Keratinocyte (primary cell): ENCODE measurements around the gene TNFRSF4. TPM values are rescaled to one million over a fixed set of nuclear protein-coding genes. Genes with fewer than 3 reads are reported as not detected.
A peak's percentile ranks its signal among the peaks of the same experiment; 100 is the strongest.

Source experiments
- DNase-seq: peaks from one replicate; pipeline ENCODE4 v3.0.0-alpha.2; 2011; ENCODE audit warnings: low read depth, missing footprints, low spot score
- FAIRE-seq: peaks from 2 replicates; lab custom pipeline; 2011; peaks lifted over from hg19 to GRCh38; lab: Jason Lieb, UNC
- H2AFZ ChIP-seq: 2 replicates; pipeline ENCODE4 v1.6.0; 2012; ENCODE audit warnings: low read length, control low read depth, inconsistent platforms; ENCODE audit not compliant: control insufficient read depth
- H3K27ac ChIP-seq: 2 replicates; pipeline ENCODE4 v1.5.1; 2011; ENCODE audit warnings: low read length; ENCODE audit not compliant: control insufficient read depth, insufficient read depth
- H3K27me3 ChIP-seq: 3 replicates; pipeline ENCODE4 v1.6.0; 2011; ENCODE audit warnings: low read length; ENCODE audit not compliant: control insufficient read depth, insufficient read depth; ENCODE audit errors: extremely low read depth
- H3K36me3 ChIP-seq, 2 experiments: 2 replicates in 1 of 2; 3 replicates in 1 of 2; pipeline ENCODE4 v1.5.1; 2011; ENCODE audit warnings: low read length in 2 of 2, mild to moderate bottlenecking in 1 of 2; ENCODE audit not compliant: control insufficient read depth in 2 of 2, insufficient read depth in 2 of 2; ENCODE audit errors: extremely low read depth in 1 of 2
- H3K4me1 ChIP-seq: 3 replicates; pipeline ENCODE4 v1.5.1; 2011; ENCODE audit warnings: low read length; ENCODE audit not compliant: control insufficient read depth, insufficient read depth; ENCODE audit errors: extremely low read depth
- H3K4me2 ChIP-seq: 3 replicates; pipeline ENCODE4 v1.6.0; 2011; ENCODE audit warnings: low read depth, low read length; ENCODE audit not compliant: control insufficient read depth, insufficient read depth; ENCODE audit errors: extremely low read depth
- H3K4me3 ChIP-seq, 3 experiments: fragments of 200-600 bp in 1 of 3; sonication (generic) in 1 of 3; 2 replicates in 2 of 3; 3 replicates in 1 of 3; pipeline ENCODE4 v1.5.1; 2011 to 2016; ENCODE audit warnings: low read length in 3 of 3, mild to moderate bottlenecking in 3 of 3, control low read depth in 2 of 3, inconsistent platforms in 1 of 3, low read depth in 1 of 3, mixed read lengths in 1 of 3, mixed run types in 1 of 3, moderate library complexity in 1 of 3; ENCODE audit not compliant: control insufficient read depth in 2 of 3, insufficient read depth in 2 of 3; ENCODE audit errors: extremely low read depth in 1 of 3
- H3K79me2 ChIP-seq: 2 replicates; pipeline ENCODE4 v1.6.0; 2012; ENCODE audit warnings: low read length; ENCODE audit not compliant: control insufficient read depth, insufficient read depth
- H3K9ac ChIP-seq: 3 replicates; pipeline ENCODE4 v1.6.0; 2011; ENCODE audit warnings: low read length; ENCODE audit not compliant: control insufficient read depth, insufficient read depth; ENCODE audit errors: extremely low read depth
- H3K9me1 ChIP-seq: 3 replicates; pipeline ENCODE4 v1.6.0; 2011; ENCODE audit warnings: low read length; ENCODE audit not compliant: control insufficient read depth, insufficient read depth; ENCODE audit errors: extremely low read depth
- H3K9me3 ChIP-seq: 2 replicates; pipeline ENCODE4 v1.5.1; 2012; ENCODE audit warnings: low read depth, low read length; ENCODE audit not compliant: control insufficient read depth
- H4K20me1 ChIP-seq: 3 replicates; pipeline ENCODE4 v1.6.0; 2011; ENCODE audit warnings: low read length; ENCODE audit not compliant: control insufficient read depth, insufficient read depth; ENCODE audit errors: extremely low read depth
- CTCF ChIP-seq, 3 experiments: IDR thresholded peaks in 1 of 3; conservative IDR thresholded peaks in 1 of 3; optimal IDR thresholded peaks in 1 of 3; 2 replicates in 2 of 3; 3 replicates in 1 of 3; pipeline versions ENCODE3 to v1.5.1; 2011; ENCODE audit warnings: low read length in 3 of 3, mild to moderate bottlenecking in 3 of 3, moderate library complexity in 2 of 3, control low read depth in 1 of 3, inconsistent platforms in 1 of 3; ENCODE audit not compliant: insufficient read depth in 2 of 3; ENCODE audit errors: extremely low read depth in 1 of 3
- EZH2 ChIP-seq: IDR thresholded peaks from one replicate; pipeline ENCODE4 v1.6.1; 2012; ENCODE audit warnings: inconsistent platforms, mild to moderate bottlenecking, low read length, moderate library complexity
- dilution Hi-C: fragments of 300-500 bp; cut with MboI; formaldehyde crosslinking; loops from one replicate; pipeline ENCODE4 v1.7.0; 2020; ENCODE audit warnings: low sequenced_read_pairs; ENCODE audit not compliant: extremely low pct_ligation_motif_present
- polyA plus RNA-seq, 5 experiments: library from polyadenylated mRNA; depleted of rRNA in 3 of 5; stranded (reverse) in 3 of 5; stranded (forward) in 1 of 5; unstranded in 1 of 5; fragments of >200 nt; gene quantifications; 1 replicate in 1 of 5; 2 replicates in 3 of 5; 3 replicates in 1 of 5; pipeline versions ENCODE4 v1.2.1 to v1.2.3, GENCODE V29; 2011 to 2012; ENCODE audit warnings: missing spikeins in 2 of 5, low read depth in 1 of 5, low replicate concordance in 1 of 5

TNFRSF4 gene
- polyA plus RNA-seq, 1 donor (not counting 4 experiments of a cell fraction or from before 2014, with no cell fraction given), result not detected

GRCh38 chr1:1203561-1204424 lies 10.2 kb downstream of the TNFRSF4 start:
- peaks cover 6% of the 10 kb centered on the region for H3K4me1 ChIP-seq
- no peaks in the 10 kb centered on the region for H3K9me3 ChIP-seq
- H3K9me1 ChIP-seq, result no peaks in the 10 kb centered on the region
- DNase-seq (no peak), FAIRE-seq (no peak)
- H4K20me1 ChIP-seq, result no peaks in the 10 kb centered on the region
- dilution Hi-C loops, result no loop called here
- H2AFZ ChIP-seq, result no peak overlapping the region
- H3K4me3 ChIP-seq, result no peak overlapping the region
- no peak overlapping the region for H3K27ac ChIP-seq
- no peak overlapping the region for H3K4me2 ChIP-seq
- H3K79me2 ChIP-seq, result no peaks in the 10 kb centered on the region
- no peaks in the 10 kb centered on the region for H3K36me3 ChIP-seq
- peaks cover 44% of the 10 kb centered on the region for H3K27me3 ChIP-seq
- TF ChIP-seq CTCF (optimal IDR thresholded peaks at IDR 0.05 in 1 of 3, IDR thresholded peaks at IDR 0.05 in 1 of 3, conservative IDR thresholded peaks at IDR 0.05 in 1 of 3; ENCODE audit: extremely low read depth in 1 of 3, insufficient read depth in 2 of 3, low read length in 3 of 3) (no peak), EZH2 (no peak)
- H3K9ac ChIP-seq, result no peak overlapping the region

- H3K27me3 ChIP-seq, result peaks cover 44% of the 10 kb centered on the region
- FAIRE-seq, result no peak
- no peaks in the 10 kb centered on the region for H3K9me1 ChIP-seq
- peak overlapping the region in 1 of 3 experiments; percentile 21 for H3K4me3 ChIP-seq
- H3K9ac ChIP-seq, result no peak overlapping the region
- H2AFZ ChIP-seq, result no peak overlapping the region
- dilution Hi-C loops, result no loop called here
- TF ChIP-seq CTCF (optimal IDR thresholded peaks at IDR 0.05 in 1 of 3, IDR thresholded peaks at IDR 0.05 in 1 of 3, conservative IDR thresholded peaks at IDR 0.05 in 1 of 3; ENCODE audit: extremely low read depth in 1 of 3, insufficient read depth in 2 of 3, low read length in 3 of 3) (no peak), EZH2 (no peak)
- H4K20me1 ChIP-seq, result no peaks in the 10 kb centered on the region
- H3K79me2 ChIP-seq, result no peaks in the 10 kb centered on the region
- peak overlapping the region; percentile 8 for H3K4me2 ChIP-seq
- H3K36me3 ChIP-seq, result no peaks in the 10 kb centered on the region
- no peak overlapping the region for H3K27ac ChIP-seq
- H3K9me3 ChIP-seq, result no peaks in the 10 kb centered on the region
- peaks cover 6% of the 10 kb centered on the region for H3K4me1 ChIP-seq
- peak; percentile 15 for DNase-seq
Observed at GRCh38 chr1:1202831-1203560, 11.0 kb downstream of the TNFRSF4 start.
